A549 treated with Mapracorat at 1 μM for 4 hours (cell line): Measurements from ENCODE around the gene PPP1R3G. TPM values are rescaled to one million over a fixed set of nuclear protein-coding genes. Genes with fewer than 3 reads are reported as not detected.

Experiments used
- total RNA-seq: library from RNA; stranded (reverse); fragments of 200-300 nt; extraction: Qiagen RNA extraction; gene quantifications from 5 replicates; pipeline ENCODE4 v1.2.3, GENCODE V29; 2022

The PPP1R3G gene
- 1.5 to 2.4 TPM (median 2.0 TPM) in 5 replicates for total RNA-seq

GRCh38 chr6:5084781-5085647 is at the start of gene PPP1R3G:
TSS of gene PPP1R3G (plus strand) at chr6:5085341. CDS start at chr6:5085486, 145 bp downstream.

Other genes with a start within 250 kb of the PPP1R3G start
- gene RPP40, start 81.3 kb upstream of the PPP1R3G start, total RNA-seq = 17.7 to 24.8 TPM (median 21.8 TPM) in 5 replicates
- gene LYRM4, start 175.6 kb downstream of the PPP1R3G start, total RNA-seq = 29.7 to 35.4 TPM (median 35.2 TPM) in 5 replicates
- 9.2 to 11.9 TPM (median 11.0 TPM) in 5 replicates for gene FARS2, start 176.2 kb downstream of the PPP1R3G start, total RNA-seq